HEK293T (cell line): ENCODE results near the gene NPIPB8.
A peak's percentile ranks its signal among the peaks of the same experiment; 100 is the strongest.
"Not testable (repeated sequence)": the region's sequence is repeated elsewhere in the genome, so short reads cannot be mapped to it uniquely, and the experiment has no call there.

Experiments used
- CTCF ChIA-PET: fragments of 350-600 bp; formaldehyde crosslinking; extraction: SDS; loops from one replicate; lab custom pipeline; 2021; ENCODE audit warnings: antibody characterized with exemption, inconsistent platforms; lab: Yijun Ruan, JAX
- POLR2A ChIA-PET: fragments of 350-600 bp; formaldehyde crosslinking; extraction: SDS; loops from one replicate; lab custom pipeline; 2020; ENCODE audit warnings: antibody characterized with exemption, inconsistent platforms; lab: Yijun Ruan, JAX
- DNase-seq: peaks from one replicate; pipeline ENCODE4 v3.0.0; 2012; ENCODE audit warnings: mixed read lengths; ENCODE audit errors: extremely low spot score
- ARNT ChIP-seq: fragments of 450-650 bp; IDR thresholded peaks from 2 replicates; pipeline ENCODE4 v1.6.1; 2017; ENCODE audit warnings: mild to moderate bottlenecking
- BHLHE40 ChIP-seq: fragments of 450-650 bp; IDR thresholded peaks from 2 replicates; pipeline ENCODE4 v1.6.1; 2016; ENCODE audit warnings: mild to moderate bottlenecking, moderate library complexity, borderline replicate concordance
- CTBP1 ChIP-seq: fragments of 450-650 bp; IDR thresholded peaks from 2 replicates; pipeline ENCODE4 v1.6.1; 2016; ENCODE audit warnings: borderline replicate concordance
- ELF4 ChIP-seq: fragments of 450-650 bp; IDR thresholded peaks from 2 replicates; pipeline ENCODE4 v1.6.1; 2017; ENCODE audit warnings: antibody characterized with exemption
- FOXA1 ChIP-seq: fragments of 450-650 bp; IDR thresholded peaks from 2 replicates; pipeline ENCODE4 v1.6.1; 2016; ENCODE audit warnings: mild to moderate bottlenecking
- FOXK2 ChIP-seq: fragments of 450-650 bp; IDR thresholded peaks from 2 replicates; pipeline ENCODE4 v1.6.1; 2016; ENCODE audit warnings: mild to moderate bottlenecking
- FOXM1 ChIP-seq: fragments of 450-650 bp; IDR thresholded peaks from 2 replicates; pipeline ENCODE4 v1.6.1; 2017; ENCODE audit warnings: mild to moderate bottlenecking, borderline replicate concordance
- HDGF ChIP-seq: fragments of 450-650 bp; IDR thresholded peaks from 2 replicates; pipeline ENCODE4 v1.6.1; 2017; ENCODE audit warnings: antibody characterized with exemption, borderline replicate concordance
- L3MBTL2 ChIP-seq: fragments of 450-650 bp; conservative IDR thresholded peaks from 2 replicates; pipeline ENCODE4 v1.6.1; 2016; ENCODE audit warnings: mild to moderate bottlenecking
- LEF1 ChIP-seq: fragments of 450-650 bp; IDR thresholded peaks from 2 replicates; pipeline ENCODE4 v1.6.1; 2017; ENCODE audit warnings: mild to moderate bottlenecking, borderline replicate concordance
- NFRKB ChIP-seq: fragments of 450-650 bp; IDR thresholded peaks from 2 replicates; pipeline ENCODE4 v1.6.1; 2016; ENCODE audit warnings: mild to moderate bottlenecking, moderate library complexity
- PKNOX1 ChIP-seq: fragments of 450-650 bp; IDR thresholded peaks from 2 replicates; pipeline ENCODE4 v1.6.1; 2016
- SP1 ChIP-seq: fragments of 450-650 bp; IDR thresholded peaks from 2 replicates; pipeline ENCODE4 v1.6.1; 2017
- SUZ12 ChIP-seq: fragments of 450-650 bp; IDR thresholded peaks from 2 replicates; pipeline ENCODE4 v1.6.1; 2016; ENCODE audit warnings: mild to moderate bottlenecking
- TARDBP ChIP-seq: fragments of 450-650 bp; IDR thresholded peaks from 2 replicates; pipeline ENCODE4 v1.6.1; 2016
- ZNF384 ChIP-seq: fragments of 450-650 bp; IDR thresholded peaks from 2 replicates; pipeline ENCODE4 v1.6.1; 2016

NPIPB8 gene

GRCh38 chr16:28592979-28593553 is 44.8 kb upstream of the NPIPB8 start:
- DNase-seq, result no peak
- POLR2A ChIA-PET, result interaction anchor here (1.0 kb wide), 1 partner anchor 39 kb away, joined by 5 read pairs; the partner anchor contains the start of gene SGF29

GRCh38 chr16:28595451-28595850 is 42.4 kb upstream of the NPIPB8 start:
- POLR2A ChIA-PET, DNase-seq: not testable (repeated sequence)
- CTCF ChIA-PET, result interaction anchor here (0.8 kb wide), 1 partner anchor 10 kb away, joined by 4 read pairs; no protein-coding TSS in a partner anchor

More at GRCh38 chr16:28592979-28593553, 44.8 kb upstream of the NPIPB8 start:
- TF ChIP-seq FOXM1, result no peak
- TF ChIP-seq SUZ12, result no peak
- no peak for TF ChIP-seq ARNT
- CTCF ChIA-PET, result no interaction called here

GRCh38 chr16:28596115-28596630 is 41.7 kb upstream of the NPIPB8 start:
- CTCF ChIA-PET, result no interaction called here
- POLR2A ChIA-PET, result no interaction called here
- TF ChIP-seq FOXK2, result no peak
- no peak for TF ChIP-seq ZNF384
- no peak for TF ChIP-seq L3MBTL2
- TF ChIP-seq ARNT, result no peak
- no peak for TF ChIP-seq BHLHE40
- no peak for TF ChIP-seq SP1
- TF ChIP-seq TARDBP, result no peak
- no peak for TF ChIP-seq NFRKB
- no peak for TF ChIP-seq ELF4
- no peak for TF ChIP-seq LEF1
- no peak for TF ChIP-seq FOXA1
- TF ChIP-seq SUZ12, result no peak
- no peak for TF ChIP-seq FOXM1
- no peak for DNase-seq

GRCh38 chr16:28596840-28597691 is 40.8 kb upstream of the NPIPB8 start, which contains the start of gene SULT1A2:
Gene SULT1A2, minus strand, starts transcription at chr16:28597050. Its CDS starts 1,120 bp downstream, at chr16:28595930.
- CTCF ChIA-PET, result interaction anchor here (1.2 kb wide), 1 partner anchor 21 kb away, joined by 3 read pairs; no protein-coding TSS in a partner anchor
- no peak for TF ChIP-seq NFRKB
- no peak for TF ChIP-seq SP1
- no peak for TF ChIP-seq FOXK2
- no peak for TF ChIP-seq ARNT
- no peak for TF ChIP-seq ZNF384
- TF ChIP-seq SUZ12, result no peak
- no peak for TF ChIP-seq BHLHE40
- TF ChIP-seq HDGF, result no peak
- TF ChIP-seq TARDBP, result no peak
- no peak for TF ChIP-seq FOXM1
- TF ChIP-seq ELF4, result no peak
- no peak for TF ChIP-seq PKNOX1
- TF ChIP-seq CTBP1, result no peak
- no peak for TF ChIP-seq L3MBTL2
- DNase-seq, result no peak
- POLR2A ChIA-PET, result interaction anchor here (0.9 kb wide), 1 partner anchor 13 kb away, joined by 4 read pairs; the partner anchor contains the start of gene SULT1A1

- POLR2A ChIA-PET, result interaction anchor here (0.9 kb wide), 1 partner anchor 12 kb away, joined by 4 read pairs; the partner anchor contains the start of gene SULT1A1
- CTCF ChIA-PET, result interaction anchor here (1.2 kb wide), 1 partner anchor 20 kb away, joined by 3 read pairs; no protein-coding TSS in a partner anchor
- DNase-seq, result peak; percentile 35
- peak; percentile 77 for TF ChIP-seq PKNOX1
- TF ChIP-seq NFRKB, result no peak
Observed at GRCh38 chr16:28597692-28598261, 40.1 kb upstream of the NPIPB8 start.

GRCh38 chr16:28599377-28600285 is 38.2 kb upstream of the NPIPB8 start:
- POLR2A ChIA-PET, DNase-seq, CTCF ChIA-PET: not testable (repeated sequence)

GRCh38 chr16:28600965-28601364 is 36.9 kb upstream of the NPIPB8 start:
- CTCF ChIA-PET, POLR2A ChIA-PET, DNase-seq: not testable (repeated sequence)

- CTCF ChIA-PET, DNase-seq, POLR2A ChIA-PET: not testable (repeated sequence)
Observed at GRCh38 chr16:28601589-28601988, 36.3 kb upstream of the NPIPB8 start.

GRCh38 chr16:28602062-28602461 is 35.8 kb upstream of the NPIPB8 start:
- POLR2A ChIA-PET, CTCF ChIA-PET, DNase-seq: not testable (repeated sequence)
